GM12878 (cell line): ENCODE measurements around the gene FMNL2.

Source experiments
- RCOR1 ChIP-seq: conservative IDR thresholded peaks from 2 replicates; pipeline ENCODE4 v1.6.1; 2012; ENCODE audit warnings: low read depth, low read length, improper control_type of control experiment
- SMC3 ChIP-seq: IDR thresholded peaks from 2 replicates; pipeline ENCODE4 v1.6.1; 2011; ENCODE audit warnings: low read length, improper control_type of control experiment, borderline replicate concordance
- SP1 ChIP-seq: IDR thresholded peaks from one replicate; pipeline ENCODE4 v1.6.1; 2011; ENCODE audit warnings: low read depth, low read length

DNA sequence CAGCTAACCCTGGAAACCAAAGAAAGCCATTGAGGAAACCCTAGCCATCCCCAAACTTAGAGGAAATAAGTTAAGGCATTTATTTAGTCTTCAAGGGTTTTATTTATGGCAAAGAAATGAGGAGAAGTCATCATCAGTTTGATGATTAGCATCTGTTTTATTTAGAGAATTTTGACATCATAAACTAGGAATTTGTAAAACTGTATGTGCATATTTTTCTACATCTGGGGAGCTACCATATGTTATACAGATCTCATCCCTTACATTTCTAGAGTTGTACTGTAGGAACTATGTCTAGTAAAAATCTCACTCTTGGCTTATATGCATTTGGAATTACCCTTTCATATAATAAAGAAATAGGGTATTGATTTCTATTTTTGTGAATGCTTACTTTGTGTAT, 48.7 kb downstream of the FMNL2 start:
- TF ChIP-seq SP1 (no peak), RCOR1 (no peak), SMC3 (no peak)
